Lung (tissue), 12 donors: ENCODE data around the gene CCND2. TPM values are rescaled to one million over a fixed set of nuclear protein-coding genes. Genes with fewer than 3 reads are reported as not detected.
"Not testable (repeated sequence)": the region's sequence is repeated elsewhere in the genome, so short reads cannot be mapped to it uniquely, and the experiment has no call there.

Experiments used
- ATAC-seq: fragments of 200-7000 bp; cut with Tn5 transposase; one replicate; pipeline ENCODE4 v1.9.1; 2020; ENCODE audit warnings: moderate number of reproducible peaks; ENCODE audit not compliant: insufficient read depth, low FRiP score
- DNase-seq, 3 donors: peaks; one replicate each; pipeline ENCODE4 v3.0.0-alpha.2; 2013 to 2017
- H3K27ac ChIP-seq, 2 donors: one replicate each; pipeline ENCODE4 v1.5.1; 2013; ENCODE audit warnings: mild to moderate bottlenecking in 2 of 2, moderate library complexity in 2 of 2, control low read depth in 1 of 2, inconsistent platforms in 1 of 2, low read depth in 1 of 2, low read length in 1 of 2
- H3K27me3 ChIP-seq, 3 donors: one replicate each; pipeline ENCODE4 v1.5.1; 2013; ENCODE audit warnings: low read length in 2 of 3; ENCODE audit not compliant: control insufficient read depth in 3 of 3, insufficient read depth in 3 of 3
- H3K36me3 ChIP-seq, 4 donors: one replicate each; pipeline ENCODE4 v1.5.1; 2013; ENCODE audit warnings: low read length in 4 of 4, mild to moderate bottlenecking in 1 of 4, moderate library complexity in 1 of 4; ENCODE audit not compliant: control insufficient read depth in 4 of 4, insufficient read depth in 4 of 4
- H3K4me1 ChIP-seq, 5 donors: one replicate each; pipeline ENCODE4 v1.5.1; 2013; ENCODE audit warnings: low read length in 5 of 5, mild to moderate bottlenecking in 2 of 5, moderate library complexity in 1 of 5; ENCODE audit not compliant: control insufficient read depth in 5 of 5, insufficient read depth in 5 of 5
- H3K4me3 ChIP-seq: one replicate; pipeline ENCODE4 v1.5.1; 2013; ENCODE audit warnings: mild to moderate bottlenecking, control low read depth, moderate library complexity
- H3K9ac ChIP-seq, 2 donors: one replicate each; pipeline ENCODE4 v1.5.1; 2013; ENCODE audit warnings: low read length in 2 of 2, control low read depth in 1 of 2; ENCODE audit not compliant: insufficient read depth in 1 of 2
- H3K9me3 ChIP-seq, 4 donors: one replicate each; pipeline ENCODE4 v1.5.1; 2013; ENCODE audit warnings: low read length in 3 of 4, mild to moderate bottlenecking in 1 of 4, moderate library complexity in 1 of 4; ENCODE audit not compliant: control insufficient read depth in 4 of 4, insufficient read depth in 3 of 4
- CTCF ChIP-seq: IDR thresholded peaks from 2 replicates; pipeline ENCODE4 v1.5.1; 2012; ENCODE audit warnings: mild to moderate bottlenecking; ENCODE audit errors: control extremely low read depth, extremely low read depth
- WGBS, 2 donors: extraction: QIAGEN DNeasy Blood & Tissue Kit; methylation state at CpG; one replicate each; pipeline ENCODE4 v1.1.7; 2013; 5-methylcytosine and 5-hydroxymethylcytosine counted together
- polyA plus RNA-seq, 2 donors: library from polyadenylated mRNA; stranded (reverse); fragments of 200-250 nt; gene quantifications; one replicate each; pipeline ENCODE4 v1.2.1, GENCODE V29; 2013
- total RNA-seq, 2 donors: library from RNA; depleted of rRNA in 1 of 2; stranded (reverse); fragments of >200 nt in 1 of 2; gene quantifications; one replicate each; pipeline ENCODE4 v1.2.1, GENCODE V29; 2014 to 2021
- donor health status: control.
- donor health status: control.
- donor health status: Bipolar disorder and iron deficiency.
- donor health status: healthy.
- donor health status: DM: yes; HTN: yes; CAD: no.

Gene CCND2
- total and polyA plus RNA-seq, 4 donors, result 6.1 to 113 (median 51.7) TPM

GRCh38 chr12:4242595-4242994 is 31.0 kb upstream of the CCND2 start:
- TF ChIP-seq CTCF, result no peak
- Histone ChIP-seq H3K9ac (no peak overlapping the region), H3K27ac (no peak overlapping the region), H3K4me3 (no peak overlapping the region), H3K36me3 (no peaks in the 10 kb centered on the region), H3K9me3 (no peaks in the 10 kb centered on the region), H3K27me3 (no peaks in the 10 kb centered on the region), H3K4me1 (peaks cover 0 to 13% (median 2%) of the 10 kb centered on the region in 5 donors)
- WGBS, 2 donors, result 51 to 66% methylated on average over 10 of the region's 10 CpGs
- ATAC-seq (no peak), DNase-seq (no peak)

DNA sequence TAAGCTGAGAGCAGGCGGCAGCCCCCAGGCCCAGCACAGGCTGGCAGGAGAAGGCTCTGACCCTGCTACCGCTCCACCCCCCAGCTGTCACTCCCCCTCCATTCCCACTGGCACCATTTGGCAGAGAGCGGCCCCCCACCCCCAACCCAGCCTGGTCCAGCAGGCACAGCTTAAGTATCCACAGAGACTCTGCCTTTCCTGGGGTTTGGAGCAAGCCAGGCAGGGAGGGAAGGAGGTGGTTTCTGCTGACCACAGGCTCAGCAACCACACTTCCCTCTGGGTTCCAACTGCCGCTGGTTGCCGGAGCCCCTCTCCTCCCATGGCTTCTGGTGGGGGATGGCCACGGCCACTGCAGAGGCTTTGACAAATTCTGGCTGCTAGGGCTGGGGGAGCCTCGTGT is 30.5 kb upstream of the CCND2 start:
- no peaks in the 10 kb centered on the region for H3K27me3 ChIP-seq
- no peak overlapping the region for H3K4me3 ChIP-seq
- ATAC-seq (no peak), DNase-seq (no peak)
- TF ChIP-seq CTCF, result no peak
- H3K36me3 ChIP-seq, result no peaks in the 10 kb centered on the region
- H3K27ac ChIP-seq, result no peak overlapping the region
- H3K9me3 ChIP-seq, result no peaks in the 10 kb centered on the region
- H3K9ac ChIP-seq, result no peak overlapping the region
- 20 to 62% methylated on average over 7 of the region's 7 CpGs for WGBS, 2 donors
- peaks cover 0 to 13% (median 2%) of the 10 kb centered on the region in 5 donors for H3K4me1 ChIP-seq

- H3K9me3 ChIP-seq, DNase-seq, H3K27me3 ChIP-seq, H3K27ac ChIP-seq, H3K9ac ChIP-seq, H3K36me3 ChIP-seq, ATAC-seq, H3K4me3 ChIP-seq: not testable (repeated sequence)
- H3K4me1 ChIP-seq, result peaks cover 0 to 13% (median 2%) of the 10 kb centered on the region in 5 donors
- 77 to 89% methylated on average over 35 to 43 of the region's 43 CpGs for WGBS, 2 donors
Observed at GRCh38 chr12:4243491-4244100, 30.0 kb upstream of the CCND2 start.

DNA sequence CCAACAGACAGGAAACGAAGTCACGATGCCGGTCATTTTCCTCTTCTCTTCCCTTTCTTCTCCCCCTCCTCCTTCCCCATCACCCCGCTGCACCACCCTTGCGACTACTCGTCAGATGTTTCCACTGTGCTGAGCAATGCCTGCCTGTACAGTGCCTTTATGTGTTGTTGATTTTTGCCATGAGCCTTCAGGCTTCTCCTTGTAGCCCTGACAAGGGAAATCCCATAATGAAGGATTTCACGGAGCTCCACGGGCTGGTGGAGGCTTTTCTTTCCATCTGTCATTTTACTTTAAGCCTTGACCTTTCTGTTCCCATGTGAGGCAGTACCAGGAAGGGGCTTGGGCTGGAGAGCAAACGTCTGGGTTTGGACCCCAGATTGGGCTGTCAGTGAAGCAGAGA is 28.7 kb upstream of the CCND2 start:
- ATAC-seq (no peak), DNase-seq (no peak)
- no peak overlapping the region for H3K9ac ChIP-seq
- 47 to 56% methylated on average over 9 of the region's 9 CpGs for WGBS, 2 donors
- H3K9me3 ChIP-seq, result no peaks in the 10 kb centered on the region
- no peak for TF ChIP-seq CTCF
- no peak overlapping the region for H3K4me3 ChIP-seq
- no peaks in the 10 kb centered on the region for H3K27me3 ChIP-seq
- H3K27ac ChIP-seq, result no peak overlapping the region
- no peaks in the 10 kb centered on the region for H3K36me3 ChIP-seq
- H3K4me1 ChIP-seq, result peaks cover 0 to 13% (median 2%) of the 10 kb centered on the region in 5 donors
